NCI-H2107 treated with DMSO at 0.1 percent for 48 hours (cell line): ENCODE results near the gene LRRC10B.

ENCODE experiments used
- DNase-seq: peaks from one replicate; lab custom pipeline; 2025; ENCODE audit not compliant: unreplicated experiment; lab: John Stamatoyannopoulos, UW

Gene LRRC10B

GRCh38 chr11:61544466-61544865 is 35.9 kb downstream of the LRRC10B start:
- no peak for DNase-seq

GRCh38 chr11:61545341-61545740 is 36.8 kb downstream of the LRRC10B start:
- no peak for DNase-seq

DNA sequence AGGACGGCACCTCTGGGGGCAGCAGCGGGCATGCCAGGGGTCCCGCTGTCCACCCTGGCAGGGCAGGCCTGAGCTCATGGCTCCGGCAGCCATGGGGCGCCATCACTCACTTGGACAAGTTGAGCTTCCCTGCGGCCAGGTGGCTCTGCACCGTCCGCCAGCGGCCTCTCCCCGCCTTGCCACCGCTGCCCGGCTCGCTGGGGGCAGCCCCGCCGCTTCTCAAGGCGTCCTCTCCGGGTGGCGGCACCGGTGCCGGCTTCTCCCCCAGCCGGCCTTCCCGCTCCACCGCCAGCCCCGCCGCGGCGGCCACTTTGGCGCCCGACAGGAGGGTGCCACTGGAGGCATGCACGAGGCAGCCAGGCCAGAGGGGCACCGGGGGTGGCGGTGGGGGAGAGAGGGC is 37.4 kb downstream of the LRRC10B start:
- DNase-seq: no peak

DNA sequence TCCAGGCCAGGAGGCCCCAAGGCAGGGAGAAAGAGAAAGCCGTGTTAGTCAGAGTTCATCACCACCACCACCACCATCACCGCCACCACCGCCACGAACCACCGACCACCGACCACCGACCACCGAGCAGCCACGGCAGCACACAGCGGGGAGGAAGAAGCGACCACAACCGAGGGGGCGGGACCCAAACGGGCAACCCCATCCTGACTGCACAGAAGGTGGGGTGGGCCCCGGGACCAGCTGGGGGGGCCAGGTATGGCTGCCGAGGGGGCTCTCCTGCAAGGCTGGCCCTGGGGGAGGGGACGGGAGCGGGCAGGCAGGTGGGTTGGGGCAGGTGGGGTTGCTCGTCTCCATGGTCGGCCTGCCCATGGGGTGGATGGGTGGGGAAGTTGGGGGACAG is 38.1 kb downstream of the LRRC10B start:
- DNase-seq: no peak

DNA sequence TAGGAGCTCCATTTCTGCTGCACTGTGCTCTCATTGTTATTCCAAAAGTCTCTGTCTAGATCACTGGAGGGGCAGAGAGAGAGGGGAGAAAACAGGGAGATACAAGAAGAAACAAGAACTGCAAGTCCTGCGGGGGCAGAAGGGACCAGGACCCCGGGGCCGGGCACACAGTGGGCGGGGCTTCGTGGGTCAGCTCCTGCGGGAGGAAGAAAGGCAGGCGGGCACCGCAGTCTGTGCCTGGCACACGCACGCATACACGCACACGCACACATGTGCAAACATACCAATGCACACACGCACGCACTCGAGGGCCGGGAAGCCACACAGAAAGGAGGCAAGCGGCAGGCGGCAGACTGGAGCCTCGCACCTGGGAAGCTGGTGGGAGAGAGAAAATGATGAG is 38.7 kb downstream of the LRRC10B start:
- no peak for DNase-seq

DNA sequence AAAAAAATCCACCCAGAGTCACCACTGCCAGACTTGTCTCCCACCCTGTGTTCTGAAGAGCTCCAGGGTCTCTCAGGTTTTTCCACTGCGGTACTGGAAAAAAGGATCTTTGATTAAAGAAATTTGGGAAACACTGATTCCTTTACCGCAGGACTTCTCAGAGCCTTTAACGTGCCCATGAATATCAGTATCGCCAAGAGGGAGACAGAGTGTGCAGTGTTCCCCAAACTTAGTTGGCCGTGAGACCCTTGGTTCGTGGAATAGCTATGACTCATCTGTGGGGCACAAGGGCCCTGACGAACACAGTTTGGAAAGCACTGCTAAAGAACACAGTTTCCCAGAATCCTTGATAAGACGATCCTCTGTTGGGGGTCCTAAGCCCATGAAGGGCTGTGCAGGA is 40.6 kb downstream of the LRRC10B start:
- no peak for DNase-seq

- DNase-seq: no peak
These were observed 41.4 kb downstream of the LRRC10B start for GRCh38 chr11:61549662-61550568.

- no peak for DNase-seq
These were observed 42.2 kb downstream of the LRRC10B start for GRCh38 chr11:61550665-61551227.

DNA sequence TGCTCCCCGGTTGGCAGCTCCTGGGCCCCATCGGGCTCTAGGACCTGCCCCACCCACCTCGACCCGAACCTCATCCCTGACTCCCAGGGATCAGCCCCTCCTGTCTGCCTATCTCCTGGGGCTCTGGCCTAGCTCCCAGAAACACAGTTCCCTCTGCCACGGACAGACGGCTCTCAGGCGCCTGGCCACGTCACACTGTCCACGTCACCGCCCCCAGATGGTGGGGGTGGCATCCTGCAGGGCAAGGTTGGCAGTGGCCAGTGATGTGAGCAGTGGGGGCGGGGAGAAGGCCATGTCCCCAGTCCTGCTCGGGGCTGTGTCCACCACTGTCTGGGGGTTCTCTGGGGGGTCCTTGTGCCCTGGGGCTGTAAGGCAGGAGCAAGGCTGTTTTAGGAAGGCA is 43.1 kb downstream of the LRRC10B start:
- DNase-seq: no peak

- DNase-seq: no peak
These were observed 43.6 kb downstream of the LRRC10B start for GRCh38 chr11:61552108-61552635.

- peak; percentile 39 for DNase-seq
These were observed 45.0 kb downstream of the LRRC10B start for GRCh38 chr11:61553373-61554171.

GRCh38 chr11:61554172-61554988 is 45.8 kb downstream of the LRRC10B start:
- DNase-seq: no peak

GRCh38 chr11:61555051-61555969 is 46.8 kb downstream of the LRRC10B start:
- no peak for DNase-seq

- no peak for DNase-seq
These were observed 47.4 kb downstream of the LRRC10B start for GRCh38 chr11:61555978-61556377.

DNA sequence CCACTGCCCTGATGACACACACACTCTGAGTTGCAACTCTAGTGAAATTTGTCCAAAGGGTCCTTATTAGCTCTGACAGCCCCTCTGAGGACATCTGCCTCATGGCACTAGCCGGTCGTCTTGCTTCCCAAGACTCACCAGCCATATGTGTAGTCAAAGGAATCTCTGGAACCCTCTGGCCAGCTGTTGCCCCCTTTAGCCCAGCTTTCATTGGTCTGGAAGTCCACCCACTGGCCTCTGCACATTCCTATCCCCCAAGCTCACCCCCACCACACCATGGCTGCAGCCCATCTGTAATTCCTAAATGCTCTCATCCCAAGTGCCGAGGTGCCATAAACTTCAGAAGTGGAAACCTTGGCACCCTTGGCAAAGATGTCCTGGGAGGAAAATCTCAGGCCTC is 48.1 kb downstream of the LRRC10B start:
- DNase-seq: no peak
